GM18867 (cell line): ENCODE measurements around the gene ANKRD31.
A peak's percentile ranks its signal among the peaks of the same experiment; 100 is the strongest.
"Not testable (repeated sequence)": the region's sequence is repeated elsewhere in the genome, so short reads cannot be mapped to it uniquely, and the experiment has no call there.

Experiments used
- ATAC-seq: cut with Tn5 transposase; IDR thresholded peaks from one replicate; pipeline ENCODE4 v1.9.1; 2021; ENCODE audit warnings: mild to moderate bottlenecking, moderate library complexity; ENCODE audit not compliant: unreplicated experiment

Gene ANKRD31

GRCh38 chr5:75236322-75237316, at the start of gene ANKRD31:
Gene ANKRD31, minus strand, starts transcription at chr5:75236878. Its CDS starts 192 bp downstream, at chr5:75236686.
- ATAC-seq, result peak; percentile 99

- ATAC-seq, result no peak
Observed at GRCh38 chr5:75286211-75286773, 49.6 kb upstream of the ANKRD31 start.

- ATAC-seq, result no peak
Observed at GRCh38 chr5:75282581-75282980, 45.9 kb upstream of the ANKRD31 start.

GRCh38 chr5:75281716-75282465, 45.2 kb upstream of the ANKRD31 start:
- ATAC-seq, result no peak

GRCh38 chr5:75279321-75279720, 42.6 kb upstream of the ANKRD31 start:
- ATAC-seq, result no peak

GRCh38 chr5:75277463-75277862, 40.8 kb upstream of the ANKRD31 start:
- no peak for ATAC-seq

- ATAC-seq, result no peak
Observed at GRCh38 chr5:75275756-75276155, 39.1 kb upstream of the ANKRD31 start.

- no peak for ATAC-seq
Observed at GRCh38 chr5:75275147-75275546, 38.5 kb upstream of the ANKRD31 start.

- no peak for ATAC-seq
Observed at GRCh38 chr5:75274486-75274885, 37.8 kb upstream of the ANKRD31 start.

GRCh38 chr5:75270605-75271004, 33.9 kb upstream of the ANKRD31 start:
- ATAC-seq, result not testable (repeated sequence)

- no peak for ATAC-seq
Observed at GRCh38 chr5:75265731-75266130, 29.1 kb upstream of the ANKRD31 start.

GRCh38 chr5:75262271-75262670, 25.6 kb upstream of the ANKRD31 start:
- ATAC-seq, result no peak

- no peak for ATAC-seq
Observed at GRCh38 chr5:75260708-75261107, 24.0 kb upstream of the ANKRD31 start.

- ATAC-seq, result not testable (repeated sequence)
Observed at GRCh38 chr5:75250452-75250851, 13.8 kb upstream of the ANKRD31 start.

- ATAC-seq, result no peak
Observed at GRCh38 chr5:75245023-75245422, 8.3 kb upstream of the ANKRD31 start.

- no peak for ATAC-seq
Observed at GRCh38 chr5:75243510-75243909, 6.8 kb upstream of the ANKRD31 start.

- ATAC-seq, result no peak
Observed at GRCh38 chr5:75243100-75243499, 6.4 kb upstream of the ANKRD31 start.

GRCh38 chr5:75242067-75242466, 5.4 kb upstream of the ANKRD31 start:
- ATAC-seq, result no peak

GRCh38 chr5:75239681-75240080, 3.0 kb upstream of the ANKRD31 start:
- no peak for ATAC-seq

GRCh38 chr5:75235711-75236110, 967 bp downstream of the ANKRD31 start:
- ATAC-seq, result no peak

GRCh38 chr5:75234251-75234650, 2.4 kb downstream of the ANKRD31 start:
- ATAC-seq, result no peak
